SK-N-MC (cell line): ENCODE data around the gene CEP104.

Experiments
- EZH2 ChIP-seq: fragments of 200-600 bp; sonication (generic); IDR thresholded peaks from one replicate; pipeline ENCODE4 v1.6.1; 2017; ENCODE audit warnings: antibody characterized with exemption
- POLR2AphosphoS5 ChIP-seq: IDR thresholded peaks from 2 replicates; pipeline ENCODE4 v1.6.1; 2012; ENCODE audit warnings: mild to moderate bottlenecking, low read depth, low read length, borderline replicate concordance

- TF ChIP-seq POLR2AphosphoS5 (no peak), EZH2 (no peak)
Observed at GRCh38 chr1:3768811-3769390, 88.1 kb downstream of the CEP104 start.
